GM21786 (cell line): Measurements from ENCODE around the gene TRIM60.
"Not testable (repeated sequence)": the region's sequence is repeated elsewhere in the genome, so short reads cannot be mapped to it uniquely, and the experiment has no call there.

Experiments
- ATAC-seq: cut with Tn5 transposase; IDR thresholded peaks from one replicate; pipeline ENCODE4 v1.9.1; 2021; ENCODE audit not compliant: unreplicated experiment

TRIM60 gene

GRCh38 chr4:165052627-165053026 lies 20.8 kb downstream of the TRIM60 start:
- no peak for ATAC-seq

DNA sequence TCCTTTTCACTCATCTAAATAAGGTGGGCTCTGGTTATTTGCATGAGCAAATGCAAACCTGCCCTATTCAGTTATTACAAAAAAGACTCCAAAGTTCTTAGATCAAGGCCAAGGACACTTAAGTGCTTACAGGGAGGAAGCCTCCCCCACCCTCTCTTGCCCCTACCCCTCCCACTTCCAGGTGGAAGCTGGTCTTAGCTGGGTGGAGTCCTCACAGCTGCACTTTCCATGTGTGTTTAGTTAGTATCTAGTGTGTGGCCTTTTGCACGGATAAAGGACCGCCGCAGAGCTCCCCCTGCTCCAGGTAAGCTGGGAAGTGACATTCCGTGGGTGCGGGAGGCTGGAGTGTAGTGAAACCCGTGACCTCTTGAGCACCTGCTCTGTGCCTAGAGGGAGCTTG lies 21.8 kb downstream of the TRIM60 start, which contains the start of gene TRIM75:
TSS of gene TRIM75 (plus strand) at position 222 of the 400 bp plus-strand sequence. CDS start 5,282 bp downstream, outside the sequence.
- ATAC-seq, result no peak

DNA sequence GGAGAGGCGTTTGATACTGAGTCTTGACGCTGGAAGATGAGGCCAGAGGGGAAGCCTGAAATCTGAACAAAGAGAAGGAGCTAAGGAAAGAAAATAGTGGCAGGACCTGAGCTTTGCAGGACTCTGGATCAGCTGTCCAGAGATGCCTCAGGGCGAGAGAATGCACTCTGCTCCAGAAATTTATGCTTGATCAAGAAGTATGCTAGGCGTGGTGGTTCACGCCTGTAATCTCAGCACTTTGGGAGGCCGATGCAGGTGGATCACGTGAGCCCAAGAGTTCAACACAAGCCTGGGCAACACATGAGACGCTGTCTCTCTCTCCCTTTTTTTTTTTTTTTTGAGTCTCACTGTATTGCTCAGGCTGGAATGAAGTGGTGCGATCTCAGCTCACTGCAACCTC lies 23.8 kb downstream of the TRIM60 start:
- no peak for ATAC-seq

DNA sequence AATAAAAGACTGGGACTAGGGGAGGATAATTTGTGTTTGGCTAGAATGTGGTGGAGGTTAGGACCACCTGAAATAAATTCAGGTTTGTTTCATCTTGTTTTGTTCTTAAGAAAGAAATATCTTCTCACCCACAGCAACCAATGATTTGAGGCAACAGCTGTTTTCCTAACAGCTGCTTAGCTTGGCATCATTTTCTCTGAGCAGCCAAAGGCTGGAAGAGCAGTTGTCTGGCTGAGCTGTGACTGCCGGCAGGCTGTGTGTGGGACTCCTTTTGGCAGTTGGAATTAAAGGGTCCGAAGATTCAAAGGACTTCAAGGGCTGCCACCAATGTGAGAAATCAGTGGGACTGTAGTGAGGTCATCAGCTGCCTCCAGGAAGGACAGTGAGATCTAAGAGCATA lies 26.9 kb downstream of the TRIM60 start:
- ATAC-seq, result no peak

DNA sequence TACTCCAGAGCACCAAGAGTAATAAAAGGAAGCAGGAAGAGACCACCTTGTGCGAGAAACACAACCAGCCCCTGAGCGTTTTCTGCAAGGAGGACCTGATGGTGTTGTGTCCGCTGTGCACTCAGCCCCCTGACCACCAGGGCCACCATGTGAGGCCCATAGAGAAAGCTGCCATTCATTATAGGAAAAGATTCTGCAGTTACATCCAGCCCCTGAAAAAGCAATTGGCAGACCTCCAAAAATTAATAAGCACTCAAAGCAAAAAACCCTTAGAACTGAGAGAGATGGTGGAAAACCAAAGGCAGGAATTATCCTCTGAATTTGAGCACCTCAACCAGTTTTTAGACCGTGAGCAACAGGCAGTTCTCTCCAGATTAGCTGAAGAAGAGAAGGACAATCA lies 27.6 kb downstream of the TRIM60 start:
- ATAC-seq, result no peak

- ATAC-seq, result no peak
These were observed 29.1 kb downstream of the TRIM60 start for GRCh38 chr4:165060938-165061337.

DNA sequence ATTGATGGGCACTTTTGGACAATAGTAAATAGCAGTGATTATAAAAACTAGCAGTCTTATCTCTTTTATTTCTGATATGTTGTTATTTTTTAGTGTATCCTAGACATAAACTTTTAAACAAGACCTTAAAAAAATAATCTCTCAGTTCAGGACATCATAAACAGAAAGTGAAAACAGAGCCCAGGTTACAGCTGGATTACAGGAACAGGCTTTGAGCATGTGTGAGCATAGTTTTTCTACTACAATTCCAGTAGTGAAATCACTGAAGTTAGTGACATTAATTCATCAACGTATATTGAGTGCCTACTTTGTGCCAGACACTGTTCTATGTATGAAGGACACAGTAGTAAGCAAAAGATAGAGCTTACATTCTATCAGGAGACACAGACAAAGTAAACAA lies 38.8 kb downstream of the TRIM60 start:
- ATAC-seq, result no peak

GRCh38 chr4:165073346-165073745 lies 41.5 kb downstream of the TRIM60 start:
- not testable (repeated sequence) for ATAC-seq

DNA sequence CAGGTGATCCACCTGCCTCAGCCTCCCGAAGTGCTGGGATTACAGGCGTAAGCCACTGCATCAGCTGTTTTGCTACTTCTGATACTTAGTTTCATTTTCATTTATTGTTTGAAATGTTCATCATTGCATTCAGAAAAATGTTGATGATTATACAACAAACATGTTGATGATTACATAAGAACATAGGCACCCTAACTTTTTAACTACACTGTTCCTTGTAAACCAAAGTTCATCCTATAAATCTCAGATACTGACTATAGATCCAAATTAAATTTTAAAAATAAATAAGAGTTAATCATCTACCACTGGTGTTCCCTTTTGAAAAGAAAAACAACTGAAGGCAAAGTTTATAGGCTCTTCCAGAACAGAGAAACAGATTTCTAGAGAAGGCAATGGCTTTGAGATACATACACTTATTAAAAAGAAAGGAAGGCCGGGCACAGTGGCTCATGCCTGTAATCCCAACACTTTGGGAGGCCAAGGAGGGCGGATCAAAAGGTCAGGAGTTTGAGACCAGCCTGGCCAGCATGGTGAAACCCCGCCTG lies 45.3 kb downstream of the TRIM60 start:
- ATAC-seq, result no peak

- ATAC-seq, result peak; percentile 82
These were observed 47.7 kb downstream of the TRIM60 start for GRCh38 chr4:165079476-165079875.

- not testable (repeated sequence) for ATAC-seq
These were observed 53.0 kb downstream of the TRIM60 start for GRCh38 chr4:165084787-165085186.

- ATAC-seq, result no peak
These were observed 54.1 kb downstream of the TRIM60 start for GRCh38 chr4:165085946-165086345.

DNA sequence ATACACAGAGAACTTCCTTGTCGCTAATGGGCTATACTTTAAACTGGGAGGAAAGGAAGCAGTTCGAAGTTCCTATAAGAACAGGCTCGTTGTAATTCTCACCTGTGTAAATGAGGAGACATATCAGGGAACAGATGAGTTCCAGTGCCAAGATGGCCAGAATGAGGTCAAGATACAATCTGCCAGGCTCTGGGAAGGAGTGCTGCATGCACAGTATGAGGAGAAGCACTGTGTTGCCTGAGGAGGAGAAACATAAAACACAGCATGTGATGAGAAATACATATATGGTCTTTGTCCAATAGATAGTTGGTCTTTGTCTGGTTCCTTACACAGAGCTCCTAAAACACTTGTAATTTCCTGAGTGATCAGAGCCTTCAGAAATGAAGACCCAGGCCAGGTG lies 56.6 kb downstream of the TRIM60 start:
- no peak for ATAC-seq
